OCI-LY7 (cell line): ENCODE results near the gene CDHR2. TPM values are rescaled to one million over a fixed set of nuclear protein-coding genes. Genes with fewer than 3 reads are reported as not detected.
A peak's percentile ranks its signal among the peaks of the same experiment; 100 is the strongest.

Source experiments
- BruUV-seq: library from RNA; stranded (reverse); fragments of 400-500 nt; replicated peaks from 2 replicates; lab custom pipeline; 2021; lab: Mats Ljungman, UMichigan
- CTCF ChIA-PET: fragments of 300-600 bp; sonication (Branson Sonifier 250); formaldehyde crosslinking; loops from one replicate; lab custom pipeline; 2022; ENCODE audit warnings: antibody characterized with exemption; ENCODE audit not compliant: unreplicated experiment; lab: Charles Lee
- POLR2A ChIA-PET: fragments of 300-600 bp; sonication (Branson Sonifier 250); formaldehyde crosslinking; loops from one replicate; lab custom pipeline; 2022; ENCODE audit warnings: antibody characterized with exemption; lab: Charles Lee
- DNase-seq: peaks from one replicate; pipeline ENCODE4 v3.0.0-alpha.2; 2015; ENCODE audit warnings: low spot score
- H2AFZ ChIP-seq: fragments of 200-600 bp; sonication (generic), shearing (Covaris generic); 2 replicates; pipeline ENCODE4 v1.6.1; 2014; ENCODE audit warnings: mild to moderate bottlenecking, antibody characterized with exemption, low read length, moderate library complexity
- H3K27ac ChIP-seq: fragments of 200-600 bp; sonication (generic); 2 replicates; pipeline ENCODE4 v1.5.1; 2014; ENCODE audit warnings: mixed run types, low read depth, mild to moderate bottlenecking, moderate library complexity, low read length, inconsistent platforms; ENCODE audit not compliant: poor library complexity, severe bottlenecking
- H3K36me3 ChIP-seq: fragments of 200-600 bp; sonication (generic); 2 replicates; pipeline ENCODE4 v1.6.1; 2014; ENCODE audit warnings: mild to moderate bottlenecking, antibody characterized with exemption, low read length, moderate library complexity, mixed read lengths; ENCODE audit not compliant: insufficient read depth
- H3K4me1 ChIP-seq: fragments of 200-600 bp; sonication (generic); 2 replicates; pipeline ENCODE4 v1.5.1; 2014; ENCODE audit warnings: mild to moderate bottlenecking, low read length; ENCODE audit not compliant: insufficient read depth, poor library complexity, severe bottlenecking
- H3K4me2 ChIP-seq: fragments of 200-600 bp; sonication (generic); 2 replicates; pipeline ENCODE4 v1.6.1; 2014; ENCODE audit warnings: mild to moderate bottlenecking, low read length
- H3K4me3 ChIP-seq: fragments of 200-600 bp; sonication (generic); 2 replicates; pipeline ENCODE4 v1.5.1; 2014; ENCODE audit warnings: mild to moderate bottlenecking, low read depth, low read length; ENCODE audit not compliant: poor library complexity, severe bottlenecking
- H3K79me2 ChIP-seq: fragments of 200-600 bp; sonication (generic); 2 replicates; pipeline ENCODE4 v1.6.1; 2016; ENCODE audit warnings: low read depth, mild to moderate bottlenecking, low read length, moderate library complexity, mixed read lengths; ENCODE audit not compliant: insufficient read depth
- H3K9me2 ChIP-seq: fragments of 200-600 bp; sonication (generic); 2 replicates; pipeline ENCODE4 v1.6.1; 2016; ENCODE audit warnings: mild to moderate bottlenecking, low read length, mixed read lengths; ENCODE audit not compliant: insufficient read depth
- H3K9me3 ChIP-seq: fragments of 200-600 bp; sonication (generic); 2 replicates; pipeline ENCODE4 v1.6.1; 2014; ENCODE audit warnings: mild to moderate bottlenecking, mixed run types, low read length, mixed read lengths
- H4K20me1 ChIP-seq: fragments of 200-600 bp; sonication (generic); 2 replicates; pipeline ENCODE4 v1.6.1; 2014; ENCODE audit warnings: mild to moderate bottlenecking, antibody characterized with exemption, low read length, moderate library complexity, mixed read lengths; ENCODE audit not compliant: insufficient read depth
- CTCF ChIP-seq: fragments of 200-600 bp; sonication (generic); conservative IDR thresholded peaks from 2 replicates; pipeline ENCODE4 v1.5.1; 2014; ENCODE audit warnings: mild to moderate bottlenecking, antibody characterized with exemption, low read length, moderate library complexity, mixed read lengths
- EZH2phosphoT487 ChIP-seq: fragments of 200-600 bp; sonication (generic); IDR thresholded peaks from 2 replicates; pipeline ENCODE4 v1.6.1; 2018; ENCODE audit warnings: low read depth, borderline replicate concordance, mild to moderate bottlenecking, mixed run types, antibody characterized with exemption, low read length, moderate library complexity, mixed read lengths
- intact Hi-C: fragments of 100-400 bp; cut with micrococcal nuclease; formaldehyde crosslinking; loops from one replicate; pipeline ENCODE4 v1.10.0; 2022; ENCODE audit not compliant: unreplicated experiment
- total RNA-seq, 2 experiments: library from RNA; depleted of rRNA in 1 of 2; stranded (reverse); fragments of >200 nt in 1 of 2; shearing (Covaris generic) in 1 of 2; gene quantifications; 2 replicates each; pipeline ENCODE4 v1.2.3, GENCODE V29; 2014 to 2022

Gene CDHR2
- total RNA-seq, 2 experiments from 2014 or later: 0.25 to 3.8 TPM

GRCh38 chr5:176508603-176509002 lies 40.5 kb upstream of the CDHR2 start:
- H3K4me3 ChIP-seq: no peak overlapping the region
- ChIA-PET CTCF (no interaction called here), POLR2A (interaction anchor here (0.6 kb wide), 1 partner anchor 50 kb away, joined by 3 read pairs; no protein-coding TSS in a partner anchor)
- intact Hi-C loops: no loop called here
- TF ChIP-seq EZH2phosphoT487 (no peak), CTCF (no peak)
- H3K4me2 ChIP-seq: no peak overlapping the region
- H3K9me2 ChIP-seq: no peaks in the 10 kb centered on the region
- DNase-seq: no peak
- H3K79me2 ChIP-seq: no peaks in the 10 kb centered on the region
- no TSS peak for BruUV-seq
- H3K4me1 ChIP-seq: no peaks in the 10 kb centered on the region
- peaks cover 67% of the 10 kb centered on the region for H3K36me3 ChIP-seq
- no peak overlapping the region for H3K27ac ChIP-seq
- H3K9me3 ChIP-seq: no peaks in the 10 kb centered on the region
- H4K20me1 ChIP-seq: no peaks in the 10 kb centered on the region
- no peak overlapping the region for H2AFZ ChIP-seq

- Histone ChIP-seq H3K9me3 (no peaks in the 10 kb centered on the region), H3K36me3 (peaks cover 16% of the 10 kb centered on the region), H3K4me2 (no peak overlapping the region), H3K9me2 (no peaks in the 10 kb centered on the region), H2AFZ (no peak overlapping the region), H3K27ac (no peak overlapping the region), H3K4me1 (peaks cover 15% of the 10 kb centered on the region), H3K4me3 (no peak overlapping the region), H4K20me1 (no peaks in the 10 kb centered on the region), H3K79me2 (no peaks in the 10 kb centered on the region)
- POLR2A ChIA-PET: interaction anchor here (0.6 to 1.3 kb wide), 2 partner anchors 10 to 23 kb away, joined by 5 to 7 read pairs; partner anchors contain the start of gene RNF44
- CTCF ChIA-PET: no interaction called here
- no peak for TF ChIP-seq EZH2phosphoT487
- BruUV-seq: no TSS peak
- intact Hi-C loops: no loop called here
- DNase-seq: no peak
Measured at GRCh38 chr5:176513788-176514187, 35.4 kb upstream of the CDHR2 start.

GRCh38 chr5:176514244-176514950 lies 34.7 kb upstream of the CDHR2 start:
- Histone ChIP-seq H3K9me2 (no peaks in the 10 kb centered on the region), H3K27ac (no peak overlapping the region), H3K4me2 (peak overlapping the region; percentile 32; the same call in 1 of the 2 replicates), H3K4me1 (peaks cover 15% of the 10 kb centered on the region), H3K4me3 (no peak overlapping the region), H3K79me2 (no peaks in the 10 kb centered on the region), H3K36me3 (peaks cover 10% of the 10 kb centered on the region), H3K9me3 (no peaks in the 10 kb centered on the region), H4K20me1 (no peaks in the 10 kb centered on the region), H2AFZ (peak overlapping the region; percentile 26; the same call in 1 of the 2 replicates)
- TF ChIP-seq EZH2phosphoT487: no peak
- no peak for TF ChIP-seq CTCF
- ChIA-PET CTCF (no interaction called here), POLR2A (interaction anchor here (0.6 to 1.3 kb wide), 3 partner anchors 9 to 23 kb away, joined by 3 to 7 read pairs (median 5); partner anchors contain the start of gene RNF44)
- no TSS peak for BruUV-seq
- intact Hi-C loops: no loop called here
- peak; percentile 37 for DNase-seq
